Gastrocnemius medialis (tissue), 4 donors: ENCODE data around the gene KIFC3.
"Not testable (repeated sequence)": the region's sequence is repeated elsewhere in the genome, so short reads cannot be mapped to it uniquely, and the experiment has no call there.

Experiments used
- CTCF ChIP-seq, 5 experiments: fragments of 450-650 bp in 3 of 5; fragments of 200-600 bp in 2 of 5; sonication (generic) in 2 of 5; IDR thresholded peaks in 4 of 5; conservative IDR thresholded peaks in 1 of 5; 1 replicate in 4 of 5; 2 replicates in 1 of 5; pipeline ENCODE4 v1.5.1; 2016 to 2019; ENCODE audit warnings: antibody characterized with exemption in 5 of 5, mild to moderate bottlenecking in 3 of 5, moderate library complexity in 3 of 5
- POLR2A ChIP-seq, 2 donors: fragments of 450-650 bp; IDR thresholded peaks; one replicate each; pipeline ENCODE4 v1.6.1; 2017; ENCODE audit warnings: antibody characterized with exemption in 2 of 2, mild to moderate bottlenecking in 2 of 2, moderate library complexity in 2 of 2

GRCh38 chr16:57712569-57712968, 89.7 kb downstream of the KIFC3 start:
- TF ChIP-seq CTCF (IDR thresholded peaks at IDR 0.05 in 4 of 5, conservative IDR thresholded peaks at IDR 0.05 in 1 of 5); POLR2A (IDR thresholded peaks at IDR 0.05): not testable (repeated sequence)
